Neural progenitor cell (in vitro differentiated cells): Measurements from ENCODE around the gene OPRL1. TPM values are rescaled to one million over a fixed set of nuclear protein-coding genes. Genes with fewer than 3 reads are reported as not detected.

Source experiments
- DNase-seq: peaks from one replicate; pipeline ENCODE4 v3.0.0-alpha.2; 2016; ENCODE audit warnings: low spot score
- H2AFZ ChIP-seq: fragments of 200-600 bp; sonication (generic); replicated peaks from 2 replicates; pipeline ENCODE4 v1.6.1; 2016; ENCODE audit warnings: antibody characterized with exemption
- H3F3A ChIP-seq: fragments of 200-600 bp; sonication (generic); 2 replicates; pipeline ENCODE4 v1.6.1; 2016; ENCODE audit warnings: antibody characterized with exemption, low read depth
- H3K27ac ChIP-seq: fragments of 200-600 bp; sonication (generic); 2 replicates; pipeline ENCODE4 v1.5.1; 2016; ENCODE audit warnings: mild to moderate bottlenecking
- H3K27me3 ChIP-seq: fragments of 200-600 bp; sonication (generic); 2 replicates; pipeline ENCODE4 v1.6.1; 2016; ENCODE audit warnings: mild to moderate bottlenecking, moderate library complexity
- H3K36me3 ChIP-seq: fragments of 200-600 bp; sonication (generic); 2 replicates; pipeline ENCODE4 v1.5.1; 2016
- H3K4me1 ChIP-seq: fragments of 200-600 bp; sonication (generic); 2 replicates; pipeline ENCODE4 v1.6.1; 2016; ENCODE audit warnings: mixed run types
- H3K4me2 ChIP-seq: fragments of 200-600 bp; sonication (generic); 2 replicates; pipeline ENCODE4 v1.6.1; 2016
- H3K4me3 ChIP-seq: fragments of 200-600 bp; sonication (generic); 2 replicates; pipeline ENCODE4 v1.5.1; 2016
- H3K79me2 ChIP-seq: fragments of 200-600 bp; sonication (generic); 2 replicates; pipeline ENCODE4 v1.6.1; 2016; ENCODE audit warnings: low read depth
- H3K9ac ChIP-seq: fragments of 200-600 bp; sonication (generic); 2 replicates; pipeline ENCODE4 v1.6.1; 2016
- H3K9me3 ChIP-seq: fragments of 200-600 bp; sonication (generic); 2 replicates; pipeline ENCODE4 v1.5.1; 2016; ENCODE audit warnings: low read depth
- H4K20me1 ChIP-seq: fragments of 200-600 bp; sonication (generic); 2 replicates; pipeline ENCODE4 v1.6.1; 2016; ENCODE audit warnings: low read depth
- H3K27ac Mint-ChIP-seq: 3 replicates; pipeline ENCODE4 v1.8.0; 2021; ENCODE audit warnings: mixed read lengths
- H3K27me3 Mint-ChIP-seq: 2 replicates; pipeline ENCODE4 v1.8.0; 2022; ENCODE audit warnings: low read depth, mild to moderate bottlenecking, inconsistent platforms, moderate library complexity, mixed read lengths; ENCODE audit not compliant: insufficient read depth
- H3K36me3 Mint-ChIP-seq: 3 replicates; pipeline ENCODE4 v1.8.0; 2021; ENCODE audit warnings: mixed read lengths
- H3K4me1 Mint-ChIP-seq: 3 replicates; pipeline ENCODE4 v1.8.0; 2021; ENCODE audit warnings: mixed read lengths
- H3K4me3 Mint-ChIP-seq: 3 replicates; pipeline ENCODE4 v1.8.0; 2021; ENCODE audit warnings: mild to moderate bottlenecking, moderate library complexity, mixed read lengths
- H3K9me3 Mint-ChIP-seq: 3 replicates; pipeline ENCODE4 v1.8.0; 2020; ENCODE audit warnings: mixed read lengths
- EZH2 ChIP-seq: fragments of 200-600 bp; sonication (generic); IDR thresholded peaks from 2 replicates; pipeline ENCODE4 v1.6.1; 2017; ENCODE audit warnings: antibody characterized with exemption, mild to moderate bottlenecking, moderate library complexity
- EZH2phosphoT487 ChIP-seq: fragments of 200-600 bp; sonication (generic); IDR thresholded peaks from 2 replicates; pipeline ENCODE4 v1.6.1; 2017; ENCODE audit warnings: antibody characterized with exemption
- total RNA-seq: library from RNA; depleted of rRNA; stranded (reverse); fragments of >200 nt; gene quantifications from 2 replicates; pipeline ENCODE4 v1.2.3, GENCODE V29; 2015; ENCODE audit warnings: low replicate concordance
- TF ChIP-seq, protein P1 (sequence below): fragments of 200-600 bp; sonication (generic); IDR thresholded peaks from 2 replicates; pipeline ENCODE4 v1.5.1; 2017; ENCODE audit warnings: antibody characterized with exemption, mild to moderate bottlenecking

The OPRL1 gene
- total RNA-seq = 1.3 and 3.3 TPM in 2 replicates

DNA sequence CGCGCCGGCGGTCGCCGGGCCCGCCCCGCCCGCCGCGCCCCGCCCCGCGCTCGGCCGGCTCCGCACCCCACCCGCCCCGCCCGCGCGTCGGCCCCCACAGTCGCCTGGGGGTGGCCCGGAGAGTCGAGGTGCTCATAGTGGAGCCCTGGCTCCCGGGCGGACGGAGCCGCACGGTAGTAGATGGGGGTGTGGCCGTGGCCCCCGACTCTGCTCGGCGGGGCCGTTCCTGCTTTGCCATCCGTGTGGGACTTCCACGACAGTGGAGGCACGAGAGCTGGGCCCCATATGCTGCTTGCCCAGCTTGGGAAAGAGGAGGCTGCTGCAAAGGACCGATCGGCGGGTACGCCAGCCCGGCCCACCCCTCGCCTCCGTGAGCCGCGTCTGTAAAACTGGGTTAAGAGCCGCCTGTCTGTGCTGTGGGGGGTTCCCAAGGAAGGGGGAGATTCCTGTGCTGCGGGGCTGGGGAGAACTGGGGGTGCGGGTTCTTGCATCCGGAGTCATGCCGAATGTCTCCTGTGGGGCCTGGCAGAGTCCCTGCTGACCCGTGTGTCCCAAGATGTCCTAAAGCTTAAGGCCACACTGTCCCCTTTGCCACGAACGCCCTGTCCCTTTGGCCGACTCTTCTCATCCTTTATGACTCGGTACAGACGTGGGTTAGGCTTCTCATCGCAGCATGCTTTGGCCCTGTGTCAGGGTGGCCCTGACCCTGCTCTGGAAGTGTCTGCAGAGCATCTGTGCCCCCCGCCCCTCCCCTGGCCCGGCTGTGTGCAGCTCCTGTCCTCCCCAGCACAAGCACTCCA is at the start of gene OPRL1:
OPRL1 (plus strand) TSS at position 70 of the 800 bp plus-strand sequence. CDS start 12,639 bp downstream, outside the sequence.
- peaks cover 39% of the 10 kb centered on the region for H3K4me1 Mint-ChIP-seq
- H3K27ac ChIP-seq = no peak within 1 kb of the TSS

DNA sequence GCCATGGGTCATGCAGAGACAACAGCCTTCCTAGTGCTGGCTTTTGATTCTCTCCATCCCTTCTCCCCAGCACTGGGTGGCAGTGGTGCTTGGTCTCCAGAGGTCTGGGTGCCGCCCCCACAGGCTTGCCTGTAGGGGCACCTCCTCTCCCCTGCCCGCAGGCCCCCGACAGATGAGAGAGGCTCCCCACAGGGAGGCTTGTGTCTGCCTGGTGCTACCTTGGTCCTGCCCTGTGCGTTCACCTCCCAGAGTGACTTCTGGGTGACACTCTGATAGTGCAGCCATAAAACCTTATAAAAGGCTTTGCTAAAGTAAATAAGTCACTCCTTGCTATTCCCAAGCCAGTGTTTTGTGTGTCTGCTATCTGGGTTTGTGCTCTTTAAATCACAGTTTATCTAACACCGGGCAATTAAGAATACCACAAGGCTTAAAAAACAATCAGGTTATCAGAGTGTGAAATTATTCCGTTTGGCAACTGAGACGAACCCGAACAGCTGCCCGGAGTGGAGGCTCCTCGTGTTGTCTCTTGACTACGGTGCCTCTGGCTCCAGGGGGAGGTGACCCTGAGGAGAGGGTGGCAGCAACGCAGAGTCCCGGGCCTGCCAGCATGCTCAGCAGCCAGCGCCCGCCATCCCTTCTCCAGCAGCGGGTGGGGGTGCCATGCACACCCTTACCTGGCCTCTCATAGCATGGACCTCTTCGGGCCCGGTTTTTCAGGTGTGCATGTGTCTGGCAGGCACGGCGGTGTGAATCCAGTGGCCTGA is 49.3 kb upstream of the OPRL1 start:
- Histone ChIP-seq H3K27ac (no peak overlapping the region), H3K4me2 (no peak overlapping the region), H3K4me1 (peaks cover 3% of the 10 kb centered on the region), H3K79me2 (no peaks in the 10 kb centered on the region), H3K4me3 (no peak overlapping the region), H3K9me3 (no peaks in the 10 kb centered on the region), H3K27me3 (no peaks in the 10 kb centered on the region), H3K9ac (no peak overlapping the region), H3K36me3 (no peaks in the 10 kb centered on the region), H4K20me1 (peaks cover 7% of the 10 kb centered on the region), H2AFZ (no peak overlapping the region), H3F3A (peaks cover 6% of the 10 kb centered on the region)
- Mint-ChIP-seq H3K36me3 (peaks cover 16% of the 10 kb centered on the region), H3K4me1 (peaks cover 5% of the 10 kb centered on the region), H3K27me3 (peaks cover 10% of the 10 kb centered on the region), H3K27ac (no peak overlapping the region), H3K9me3 (no peaks in the 10 kb centered on the region), H3K4me3 (peak overlapping the region; percentile 41)
- no peak for DNase-seq
- TF ChIP-seq EZH2phosphoT487 = no peak
- TF ChIP-seq, protein P1, sequence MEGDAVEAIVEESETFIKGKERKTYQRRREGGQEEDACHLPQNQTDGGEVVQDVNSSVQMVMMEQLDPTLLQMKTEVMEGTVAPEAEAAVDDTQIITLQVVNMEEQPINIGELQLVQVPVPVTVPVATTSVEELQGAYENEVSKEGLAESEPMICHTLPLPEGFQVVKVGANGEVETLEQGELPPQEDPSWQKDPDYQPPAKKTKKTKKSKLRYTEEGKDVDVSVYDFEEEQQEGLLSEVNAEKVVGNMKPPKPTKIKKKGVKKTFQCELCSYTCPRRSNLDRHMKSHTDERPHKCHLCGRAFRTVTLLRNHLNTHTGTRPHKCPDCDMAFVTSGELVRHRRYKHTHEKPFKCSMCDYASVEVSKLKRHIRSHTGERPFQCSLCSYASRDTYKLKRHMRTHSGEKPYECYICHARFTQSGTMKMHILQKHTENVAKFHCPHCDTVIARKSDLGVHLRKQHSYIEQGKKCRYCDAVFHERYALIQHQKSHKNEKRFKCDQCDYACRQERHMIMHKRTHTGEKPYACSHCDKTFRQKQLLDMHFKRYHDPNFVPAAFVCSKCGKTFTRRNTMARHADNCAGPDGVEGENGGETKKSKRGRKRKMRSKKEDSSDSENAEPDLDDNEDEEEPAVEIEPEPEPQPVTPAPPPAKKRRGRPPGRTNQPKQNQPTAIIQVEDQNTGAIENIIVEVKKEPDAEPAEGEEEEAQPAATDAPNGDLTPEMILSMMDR = no peak

More for the DNA sequence above, at the start of gene OPRL1:
- TF ChIP-seq EZH2phosphoT487 (no peak), EZH2 (no peak)
- TF ChIP-seq, protein P1 = no peak
- peaks cover 8% of the 10 kb centered on the region for H3K27me3 Mint-ChIP-seq
- peaks cover 61% of the 10 kb centered on the region for H3K27me3 ChIP-seq
- H3K4me2 ChIP-seq = peak within 1 kb of the TSS; percentile 99
- H3K79me2 ChIP-seq = no peaks in the 10 kb centered on the region
- H3K36me3 ChIP-seq = no peaks in the 10 kb centered on the region
- H3K9me3 Mint-ChIP-seq = no peaks in the 10 kb centered on the region
- peaks cover 27% of the 10 kb centered on the region for H3K4me1 ChIP-seq
- H3K36me3 Mint-ChIP-seq = no peaks in the 10 kb centered on the region
- peak within 1 kb of the TSS; percentile 86 for H3K4me3 Mint-ChIP-seq
- H2AFZ ChIP-seq = peak within 1 kb of the TSS; percentile 82
- H3K9ac ChIP-seq = peak within 1 kb of the TSS; percentile 28
- H3F3A ChIP-seq = peaks cover 55% of the 10 kb centered on the region
- no peak within 1 kb of the TSS for H3K27ac Mint-ChIP-seq
- peak; percentile 54 for DNase-seq
- H4K20me1 ChIP-seq = peaks cover 19% of the 10 kb centered on the region
- H3K4me3 ChIP-seq = peak within 1 kb of the TSS; percentile 77
- no peaks in the 10 kb centered on the region for H3K9me3 ChIP-seq

DNA sequence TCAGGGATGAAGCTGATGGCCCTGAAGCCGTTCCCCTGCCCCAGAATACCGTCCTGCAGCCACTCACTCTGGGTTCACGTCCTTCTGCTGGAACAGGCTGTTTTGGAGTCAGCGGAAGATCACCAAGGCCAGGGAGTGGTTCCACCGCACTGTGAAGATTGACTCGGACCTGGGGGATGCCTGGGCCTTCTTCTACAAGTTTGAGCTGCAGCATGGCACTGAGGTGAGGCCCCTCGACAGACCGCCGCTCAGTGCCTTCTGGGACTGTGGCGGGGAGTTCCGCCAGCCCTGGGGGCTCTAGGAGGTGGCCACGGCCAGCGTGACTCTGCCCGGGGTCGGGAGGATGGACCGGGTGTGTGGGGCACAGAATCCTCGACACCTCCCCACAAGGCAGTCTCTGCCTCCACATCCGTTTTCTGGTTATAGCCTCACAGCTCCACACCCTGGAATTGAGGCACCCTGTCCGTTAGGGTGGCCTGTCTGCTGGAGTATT is 48.0 kb upstream of the OPRL1 start:
- H3K36me3 ChIP-seq = no peaks in the 10 kb centered on the region

More for the DNA sequence above, 48.0 kb upstream of the OPRL1 start:
- Mint-ChIP-seq H3K4me1 (peaks cover 10% of the 10 kb centered on the region), H3K9me3 (no peaks in the 10 kb centered on the region), H3K27ac (no peak overlapping the region), H3K4me3 (no peak overlapping the region), H3K27me3 (peaks cover 10% of the 10 kb centered on the region), H3K36me3 (peaks cover 14% of the 10 kb centered on the region)
- no peak overlapping the region for H3K9ac ChIP-seq
- H2AFZ ChIP-seq = no peak overlapping the region
- H3K9me3 ChIP-seq = no peaks in the 10 kb centered on the region
- H3K27ac ChIP-seq = no peak overlapping the region
- peaks cover 8% of the 10 kb centered on the region for H3K27me3 ChIP-seq
- H3K4me2 ChIP-seq = no peak overlapping the region
- peaks cover 16% of the 10 kb centered on the region for H3K4me1 ChIP-seq
- peaks cover 8% of the 10 kb centered on the region for H3F3A ChIP-seq
- DNase-seq = no peak
- no peak overlapping the region for H3K4me3 ChIP-seq
- H3K79me2 ChIP-seq = no peaks in the 10 kb centered on the region
- TF ChIP-seq EZH2phosphoT487 = no peak
- TF ChIP-seq, protein P1 = no peak
- TF ChIP-seq EZH2 = no peak
- peaks cover 20% of the 10 kb centered on the region for H4K20me1 ChIP-seq
